BLaER1 (cell line): ENCODE measurements around the gene KMT2D.

Experiments
- H3K27ac ChIP-seq: shearing (Covaris generic); formaldehyde crosslinking; 2 replicates; pipeline ENCODE4 v1.8.1; 2022
- H3K27me3 ChIP-seq: shearing (Covaris generic); formaldehyde crosslinking; 2 replicates; pipeline ENCODE4 v1.8.1; 2022
- H3K36me3 ChIP-seq: shearing (Covaris generic); formaldehyde crosslinking; 2 replicates; pipeline ENCODE4 v1.8.1; 2022
- H3K4me1 ChIP-seq: shearing (Covaris generic); formaldehyde crosslinking; 2 replicates; pipeline ENCODE4 v1.8.1; 2022
- H3K4me2 ChIP-seq: shearing (Covaris generic); formaldehyde crosslinking; 2 replicates; pipeline ENCODE4 v1.8.1; 2022
- H3K4me3 ChIP-seq: shearing (Covaris generic); formaldehyde crosslinking; 2 replicates; pipeline ENCODE4 v1.8.1; 2022
- H3K9ac ChIP-seq: shearing (Covaris generic); formaldehyde crosslinking; 2 replicates; pipeline ENCODE4 v1.8.1; 2022
- H3K9me3 ChIP-seq: shearing (Covaris generic); formaldehyde crosslinking; 2 replicates; pipeline ENCODE4 v1.8.1; 2022
- H4K20me1 ChIP-seq: shearing (Covaris generic); formaldehyde crosslinking; 2 replicates; pipeline ENCODE4 v1.8.1; 2022
- Cebpa-rat ChIP-seq: shearing (Covaris generic); IDR thresholded peaks from 2 replicates; pipeline ENCODE4 v1.8.1; 2022

Gene KMT2D, protein sequence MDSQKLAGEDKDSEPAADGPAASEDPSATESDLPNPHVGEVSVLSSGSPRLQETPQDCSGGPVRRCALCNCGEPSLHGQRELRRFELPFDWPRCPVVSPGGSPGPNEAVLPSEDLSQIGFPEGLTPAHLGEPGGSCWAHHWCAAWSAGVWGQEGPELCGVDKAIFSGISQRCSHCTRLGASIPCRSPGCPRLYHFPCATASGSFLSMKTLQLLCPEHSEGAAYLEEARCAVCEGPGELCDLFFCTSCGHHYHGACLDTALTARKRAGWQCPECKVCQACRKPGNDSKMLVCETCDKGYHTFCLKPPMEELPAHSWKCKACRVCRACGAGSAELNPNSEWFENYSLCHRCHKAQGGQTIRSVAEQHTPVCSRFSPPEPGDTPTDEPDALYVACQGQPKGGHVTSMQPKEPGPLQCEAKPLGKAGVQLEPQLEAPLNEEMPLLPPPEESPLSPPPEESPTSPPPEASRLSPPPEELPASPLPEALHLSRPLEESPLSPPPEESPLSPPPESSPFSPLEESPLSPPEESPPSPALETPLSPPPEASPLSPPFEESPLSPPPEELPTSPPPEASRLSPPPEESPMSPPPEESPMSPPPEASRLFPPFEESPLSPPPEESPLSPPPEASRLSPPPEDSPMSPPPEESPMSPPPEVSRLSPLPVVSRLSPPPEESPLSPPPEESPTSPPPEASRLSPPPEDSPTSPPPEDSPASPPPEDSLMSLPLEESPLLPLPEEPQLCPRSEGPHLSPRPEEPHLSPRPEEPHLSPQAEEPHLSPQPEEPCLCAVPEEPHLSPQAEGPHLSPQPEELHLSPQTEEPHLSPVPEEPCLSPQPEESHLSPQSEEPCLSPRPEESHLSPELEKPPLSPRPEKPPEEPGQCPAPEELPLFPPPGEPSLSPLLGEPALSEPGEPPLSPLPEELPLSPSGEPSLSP (N-terminal part only)

DNA sequence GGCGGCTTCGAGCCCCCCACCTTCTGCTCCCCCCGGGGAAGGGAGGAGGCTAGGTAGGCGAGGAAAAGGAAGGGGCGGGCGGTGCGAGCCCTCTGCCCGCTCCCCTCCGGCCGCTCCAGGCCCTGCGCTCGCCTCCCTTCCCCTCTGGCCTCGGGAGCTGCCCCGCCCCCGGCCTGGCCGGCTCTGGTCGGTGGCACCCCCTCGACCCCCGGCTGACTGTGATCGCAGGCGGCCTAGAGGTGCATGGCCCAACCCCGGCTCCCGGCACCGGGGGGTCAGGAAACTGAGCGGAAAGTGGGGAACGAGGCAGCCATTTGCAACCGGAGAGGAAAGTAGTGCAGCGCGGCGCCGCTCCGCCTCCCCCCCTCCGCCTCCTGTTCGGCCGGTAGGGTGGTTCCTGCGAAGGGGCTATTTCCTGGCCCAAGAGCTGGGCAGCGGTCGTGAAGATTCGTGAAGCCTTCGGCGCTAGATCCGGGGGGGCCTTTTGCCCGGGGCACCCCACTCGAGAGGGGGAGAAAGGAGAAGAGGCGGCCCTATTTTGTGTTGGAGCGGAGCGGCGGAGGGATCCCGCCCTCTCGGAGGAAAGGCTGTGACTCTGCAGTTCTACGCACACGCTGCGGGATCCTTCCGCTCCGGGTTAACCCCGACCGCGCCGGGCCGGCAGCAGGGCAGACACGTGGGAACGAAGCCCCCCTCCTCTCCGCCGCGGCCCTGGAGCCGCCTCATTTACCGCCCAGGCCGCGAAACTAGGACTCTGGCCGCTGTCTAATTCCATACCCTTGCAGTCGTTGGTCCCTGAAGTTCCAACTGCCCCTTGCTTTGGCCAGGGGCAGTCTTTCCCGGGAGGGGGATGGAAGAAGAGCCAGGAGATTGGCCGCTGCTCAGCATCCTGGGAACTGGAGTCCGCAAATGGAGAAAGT is at the start of gene KMT2D:
TSS of gene KMT2D (minus strand) at position 558 of the 920 bp plus-strand sequence. CDS start 5,470 bp downstream, outside the sequence.
- Histone ChIP-seq H3K4me3 (peak within 1 kb of the TSS; percentile 98), H3K9me3 (no peaks in the 10 kb centered on the region), H3K36me3 (peaks cover 11% of the 10 kb centered on the region), H3K9ac (peak within 1 kb of the TSS; percentile 99), H3K4me1 (peaks cover 32% of the 10 kb centered on the region), H3K4me2 (peak within 1 kb of the TSS; percentile 90), H3K27ac (peak within 1 kb of the TSS; percentile 99), H4K20me1 (peaks cover 46% of the 10 kb centered on the region), H3K27me3 (no peaks in the 10 kb centered on the region)
- no peak for TF ChIP-seq Cebpa-rat

DNA sequence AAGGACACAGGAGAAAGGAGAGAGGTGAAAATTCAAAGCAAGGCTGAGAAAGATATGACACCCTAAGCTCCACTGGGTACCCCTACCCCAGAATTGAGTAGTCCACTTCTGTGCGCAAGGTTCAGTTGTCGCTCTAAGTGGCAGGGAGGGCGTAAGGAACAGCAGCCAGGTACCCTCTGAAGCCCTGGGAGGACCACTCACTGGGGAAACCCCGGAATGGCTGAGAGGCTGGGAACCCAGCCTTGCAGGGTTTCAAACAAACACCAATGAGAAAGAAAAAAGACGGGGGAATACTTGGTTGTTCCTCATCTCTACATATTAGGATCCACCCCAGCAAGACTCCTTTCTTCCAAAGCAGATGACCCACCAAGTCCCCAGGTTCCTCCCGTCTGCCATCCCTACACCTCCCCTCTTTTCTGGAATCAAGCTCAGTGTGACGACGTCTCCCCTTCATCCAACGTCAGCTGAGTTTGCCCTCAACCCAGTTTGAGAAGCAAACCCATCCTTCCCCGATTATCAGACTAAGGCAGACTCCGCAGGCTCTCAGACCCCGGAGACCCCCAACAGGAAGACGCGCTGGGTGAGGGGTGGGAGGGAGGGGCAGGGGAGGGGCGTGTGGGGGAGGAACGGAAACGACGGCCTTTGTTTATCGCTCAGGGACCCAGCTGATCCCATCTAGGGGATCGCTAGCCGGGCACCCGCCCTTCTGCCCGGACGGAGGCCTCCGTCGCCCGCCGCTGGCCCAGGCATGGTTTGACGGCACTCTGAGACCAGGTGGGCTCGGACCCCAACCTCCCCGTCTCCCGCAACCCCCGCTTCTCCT is 49.3 kb upstream of the KMT2D start:
- Histone ChIP-seq H3K27me3 (no peaks in the 10 kb centered on the region), H3K9me3 (peaks cover 10% of the 10 kb centered on the region)
- TF ChIP-seq Cebpa-rat = no peak

DNA sequence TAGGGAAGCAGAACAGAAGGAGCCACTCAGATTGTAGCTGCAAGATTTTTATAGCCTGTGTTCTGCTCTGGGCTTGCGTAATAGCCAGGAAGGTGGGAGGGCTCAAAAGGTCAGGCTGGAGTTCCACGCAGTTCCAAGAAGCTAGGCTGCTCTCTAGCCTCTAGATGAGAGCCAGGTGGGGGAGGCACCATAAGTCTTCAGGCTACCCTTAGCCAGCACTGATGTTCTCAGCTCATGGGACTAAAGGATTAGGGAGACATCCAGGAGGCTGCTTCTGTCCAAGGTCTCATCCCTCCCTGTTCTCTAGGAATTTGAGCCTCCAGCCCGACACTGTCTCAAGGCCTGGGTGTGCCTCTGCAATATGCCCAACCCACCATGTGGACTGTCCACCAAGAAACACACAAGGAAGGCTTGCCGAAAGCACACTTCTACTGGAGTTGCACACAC is 48.4 kb upstream of the KMT2D start:
- Histone ChIP-seq H3K27ac (peak overlapping the region; percentile 57; the same call in 1 of the 2 replicates), H3K4me3 (peak overlapping the region; percentile 100), H3K9me3 (peaks cover 10% of the 10 kb centered on the region), H3K4me1 (peaks cover 69% of the 10 kb centered on the region), H3K4me2 (peak overlapping the region; percentile 96), H3K27me3 (no peaks in the 10 kb centered on the region), H3K9ac (peak overlapping the region; percentile 98), H4K20me1 (peaks cover 59% of the 10 kb centered on the region), H3K36me3 (peaks cover 29% of the 10 kb centered on the region)
- peak; percentile 84; the same call in 1 of the 2 replicates for TF ChIP-seq Cebpa-rat

More for the DNA sequence above, 49.3 kb upstream of the KMT2D start:
- H4K20me1 ChIP-seq = peaks cover 51% of the 10 kb centered on the region
- peak overlapping the region; percentile 96 for H3K4me2 ChIP-seq
- peaks cover 60% of the 10 kb centered on the region for H3K4me1 ChIP-seq
- peak overlapping the region; percentile 93 for H3K27ac ChIP-seq
- peaks cover 20% of the 10 kb centered on the region for H3K36me3 ChIP-seq
- H3K4me3 ChIP-seq = peak overlapping the region; percentile 100
- H3K9ac ChIP-seq = peak overlapping the region; percentile 98

DNA sequence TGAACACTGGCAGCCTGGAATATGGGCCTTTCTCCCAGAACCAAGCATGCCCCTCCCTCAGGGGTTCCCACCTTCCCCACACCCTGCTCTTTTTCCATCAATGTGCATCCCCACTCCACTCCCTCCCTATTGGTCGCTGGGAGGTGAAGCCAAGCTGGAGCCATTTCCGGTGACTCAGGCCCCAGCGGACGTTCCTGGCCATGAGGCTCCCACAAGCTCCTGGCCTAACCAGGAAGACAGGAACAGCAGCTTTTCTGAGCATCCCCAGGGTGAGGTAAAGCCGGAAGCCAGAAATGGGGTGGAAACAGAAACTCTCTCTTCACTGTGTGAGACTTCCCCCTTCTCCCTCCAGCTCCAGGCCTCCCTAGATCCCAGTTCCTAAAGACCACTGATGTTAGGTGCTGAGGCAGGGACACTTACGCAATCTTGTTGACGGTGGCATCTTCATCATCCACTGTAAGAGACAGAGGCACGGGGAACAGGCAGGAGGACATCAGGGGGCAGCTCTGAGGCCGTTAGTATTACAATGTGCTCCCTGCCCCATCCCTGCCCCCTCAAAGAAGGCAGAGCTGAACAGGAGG is 45.0 kb upstream of the KMT2D start:
- Histone ChIP-seq H4K20me1 (peaks cover 93% of the 10 kb centered on the region), H3K27me3 (no peaks in the 10 kb centered on the region), H3K9me3 (no peaks in the 10 kb centered on the region), H3K4me2 (peak overlapping the region; percentile 96), H3K27ac (peak overlapping the region; percentile 77), H3K4me3 (peak overlapping the region; percentile 36), H3K9ac (peak overlapping the region; percentile 49), H3K36me3 (peaks cover 63% of the 10 kb centered on the region), H3K4me1 (peaks cover 85% of the 10 kb centered on the region)
- TF ChIP-seq Cebpa-rat = peak; percentile 71

DNA sequence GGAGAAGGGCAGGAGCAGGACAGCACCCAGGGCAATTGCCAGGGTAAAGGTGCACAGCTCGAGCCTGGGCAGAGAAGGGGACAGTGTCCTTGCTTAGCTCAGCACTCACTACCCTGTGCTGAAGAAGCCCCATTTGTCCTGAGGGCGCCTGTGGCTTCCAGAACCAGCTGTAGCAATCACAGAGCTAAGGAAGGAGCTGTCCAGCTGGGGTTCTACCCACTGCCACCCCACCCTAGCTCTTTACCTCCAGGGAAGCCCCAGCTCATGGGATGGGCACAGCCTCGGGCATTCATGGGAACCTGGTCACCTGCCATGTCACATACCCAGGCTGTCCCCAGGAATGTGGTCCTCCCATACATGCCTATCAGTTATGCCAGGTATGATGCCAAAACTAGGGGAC is 44.2 kb upstream of the KMT2D start:
- Histone ChIP-seq H3K9ac (peak overlapping the region; percentile 35; the same call in 1 of the 2 replicates), H4K20me1 (peaks cover 100% of the 10 kb centered on the region)

DNA sequence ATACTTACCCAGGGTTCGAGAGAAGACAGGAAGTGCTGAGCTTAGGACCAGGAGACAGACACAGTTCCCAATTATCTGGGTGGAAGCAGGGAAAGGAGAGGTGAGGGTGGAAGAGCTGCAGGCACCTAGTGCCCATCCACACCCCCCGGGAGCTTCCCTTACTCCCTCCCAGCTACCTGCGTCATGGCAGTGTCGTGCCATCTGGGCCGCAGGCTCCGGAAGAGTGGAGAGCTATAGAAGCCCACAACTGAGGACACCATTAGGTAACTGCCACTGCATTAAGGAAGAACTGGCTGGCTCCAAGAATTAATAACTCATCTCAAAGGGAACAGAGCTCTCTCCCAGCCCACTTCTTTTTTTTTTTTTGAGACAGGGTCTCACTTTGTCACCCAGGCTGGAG is 39.8 kb upstream of the KMT2D start:
- peaks cover 20% of the 10 kb centered on the region for H3K27me3 ChIP-seq
- H3K36me3 ChIP-seq = peaks cover 98% of the 10 kb centered on the region
- no peak for TF ChIP-seq Cebpa-rat

More for the DNA sequence above, 44.2 kb upstream of the KMT2D start:
- peak overlapping the region; percentile 96 for H3K4me2 ChIP-seq
- H3K27ac ChIP-seq = peak overlapping the region; percentile 77
- H3K27me3 ChIP-seq = no peaks in the 10 kb centered on the region
- no peak for TF ChIP-seq Cebpa-rat
- H3K4me3 ChIP-seq = peak overlapping the region; percentile 36; the same call in 1 of the 2 replicates
- no peaks in the 10 kb centered on the region for H3K9me3 ChIP-seq
- peaks cover 71% of the 10 kb centered on the region for H3K36me3 ChIP-seq
- H3K4me1 ChIP-seq = peaks cover 85% of the 10 kb centered on the region

DNA sequence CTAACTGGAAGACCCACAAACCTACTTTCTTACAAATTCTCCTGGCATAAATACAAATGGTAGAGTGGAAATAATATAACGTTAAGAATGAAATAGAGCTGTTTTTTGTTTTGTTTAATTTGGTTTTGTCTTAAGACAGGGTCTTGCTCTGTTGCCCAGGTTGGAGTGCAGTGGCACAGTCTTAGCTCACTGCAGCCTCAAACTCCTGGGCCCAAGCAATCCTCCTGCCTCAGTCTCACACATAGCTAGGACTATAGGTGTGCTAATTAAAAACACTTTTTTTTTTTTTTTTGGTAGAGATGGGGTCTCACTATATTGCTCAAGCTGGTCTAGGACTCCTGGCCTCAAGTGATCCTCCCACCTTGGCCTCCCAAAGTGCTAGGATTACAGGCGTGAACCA is 38.1 kb upstream of the KMT2D start:
- Histone ChIP-seq H4K20me1 (peaks cover 91% of the 10 kb centered on the region), H3K27me3 (peaks cover 37% of the 10 kb centered on the region), H3K4me1 (peaks cover 36% of the 10 kb centered on the region), H3K27ac (no peak overlapping the region), H3K36me3 (peaks cover 87% of the 10 kb centered on the region), H3K9me3 (no peaks in the 10 kb centered on the region), H3K4me3 (no peak overlapping the region), H3K4me2 (no peak overlapping the region), H3K9ac (no peak overlapping the region)
- no peak for TF ChIP-seq Cebpa-rat

More for the DNA sequence above, 39.8 kb upstream of the KMT2D start:
- no peak overlapping the region for H3K9ac ChIP-seq
- no peak overlapping the region for H3K27ac ChIP-seq
- no peak overlapping the region for H3K4me3 ChIP-seq
- no peak overlapping the region for H3K4me2 ChIP-seq
- H3K9me3 ChIP-seq = no peaks in the 10 kb centered on the region
- H3K4me1 ChIP-seq = peaks cover 41% of the 10 kb centered on the region
- peaks cover 91% of the 10 kb centered on the region for H4K20me1 ChIP-seq

DNA sequence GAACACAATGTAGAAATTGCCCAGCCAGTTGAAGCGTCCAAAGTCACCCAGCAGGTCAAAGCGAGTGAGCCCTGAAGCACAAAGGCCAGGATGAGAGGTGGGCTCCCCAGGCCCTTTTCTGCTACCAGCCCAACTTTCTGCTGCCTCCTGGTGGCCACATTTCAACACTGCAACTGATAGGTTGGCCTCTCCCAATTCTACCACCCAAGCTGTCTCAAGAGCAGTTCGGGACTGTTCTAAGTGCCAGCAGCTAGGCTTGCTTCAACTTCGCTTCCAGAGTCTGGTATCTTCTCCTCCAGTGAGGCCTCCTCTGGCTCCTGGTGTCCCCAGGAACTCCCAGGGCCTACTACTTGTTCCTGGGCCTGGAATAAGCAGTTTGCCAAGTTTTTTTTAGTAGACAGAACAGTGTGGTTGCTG is 37.4 kb upstream of the KMT2D start:
- Histone ChIP-seq H4K20me1 (peaks cover 91% of the 10 kb centered on the region), H3K9me3 (no peaks in the 10 kb centered on the region), H3K9ac (no peak overlapping the region; the same call in 1 of the 2 replicates), H3K27me3 (peaks cover 44% of the 10 kb centered on the region), H3K36me3 (peaks cover 80% of the 10 kb centered on the region), H3K4me1 (peaks cover 33% of the 10 kb centered on the region), H3K4me3 (no peak overlapping the region), H3K27ac (no peak overlapping the region), H3K4me2 (no peak overlapping the region)
- TF ChIP-seq Cebpa-rat = no peak
